GM21723 (cell line): ENCODE measurements around the gene CYP26B1.

Source experiments
- ATAC-seq: cut with Tn5 transposase; IDR thresholded peaks from one replicate; pipeline ENCODE4 v1.9.1; 2021; ENCODE audit warnings: mild to moderate bottlenecking, moderate library complexity; ENCODE audit not compliant: unreplicated experiment

CYP26B1 gene

GRCh38 chr2:72084584-72084976 is 63.1 kb downstream of the CYP26B1 start:
- no peak for ATAC-seq

GRCh38 chr2:72083751-72084583 is 63.7 kb downstream of the CYP26B1 start:
- ATAC-seq: no peak

- no peak for ATAC-seq
Measured at GRCh38 chr2:72082887-72083286, 64.8 kb downstream of the CYP26B1 start.

- ATAC-seq: no peak
Measured at GRCh38 chr2:72082021-72082601, 65.6 kb downstream of the CYP26B1 start.

- ATAC-seq: no peak
Measured at GRCh38 chr2:72081451-72081850, 66.2 kb downstream of the CYP26B1 start.

- ATAC-seq: no peak
Measured at GRCh38 chr2:72080286-72081145, 67.1 kb downstream of the CYP26B1 start.
